ENCODE results near the gene SLC15A3.

Gene SLC15A3

DNA sequence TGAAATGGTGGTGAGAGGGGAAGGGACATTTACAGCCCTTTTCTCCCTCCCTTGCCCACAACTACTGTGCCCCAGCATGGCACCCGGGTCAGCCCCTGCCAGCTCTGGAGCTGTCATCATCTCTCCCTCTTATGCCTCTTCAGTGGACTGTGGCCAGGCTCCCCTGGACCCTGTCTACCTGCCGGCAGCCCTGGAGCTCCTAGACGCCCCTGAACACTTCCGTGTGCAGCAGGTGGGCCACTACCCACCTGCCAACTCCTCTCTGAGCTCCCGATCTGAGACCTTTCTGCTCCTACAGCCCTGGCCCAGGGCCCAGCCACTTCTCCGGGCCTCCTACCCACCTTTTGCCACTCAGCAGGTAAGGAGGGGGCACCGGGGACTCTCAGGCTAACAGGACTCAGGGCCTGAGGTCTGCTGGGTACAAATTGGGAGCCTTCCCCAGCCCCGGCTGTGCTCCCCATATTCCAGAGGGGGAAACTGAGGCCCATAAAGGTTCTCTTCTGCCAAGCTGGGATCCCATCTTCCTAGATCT is 24.8 kb downstream of the SLC15A3 start:
- no peak for DNase-seq

DNA sequence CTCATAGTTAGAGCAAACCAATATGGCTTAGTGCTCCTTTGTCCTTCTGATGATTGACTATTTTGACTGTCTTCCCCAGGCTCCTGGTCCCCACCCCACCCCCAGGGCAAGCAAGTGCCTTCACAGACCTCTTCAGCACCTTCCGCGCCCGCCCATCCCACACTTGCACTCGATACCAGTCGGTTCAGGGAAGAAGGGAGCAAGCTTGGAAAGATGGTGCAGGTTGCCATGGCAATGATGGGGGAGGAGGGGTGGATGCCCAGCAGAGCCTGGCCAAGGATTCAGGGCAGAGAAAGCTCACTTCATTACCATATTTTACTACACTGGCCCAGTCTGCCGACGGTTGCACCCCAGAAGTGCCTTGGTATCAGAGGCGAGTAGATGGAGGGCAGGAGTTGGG is 25.5 kb downstream of the SLC15A3 start:
- no peak for DNase-seq

DNA sequence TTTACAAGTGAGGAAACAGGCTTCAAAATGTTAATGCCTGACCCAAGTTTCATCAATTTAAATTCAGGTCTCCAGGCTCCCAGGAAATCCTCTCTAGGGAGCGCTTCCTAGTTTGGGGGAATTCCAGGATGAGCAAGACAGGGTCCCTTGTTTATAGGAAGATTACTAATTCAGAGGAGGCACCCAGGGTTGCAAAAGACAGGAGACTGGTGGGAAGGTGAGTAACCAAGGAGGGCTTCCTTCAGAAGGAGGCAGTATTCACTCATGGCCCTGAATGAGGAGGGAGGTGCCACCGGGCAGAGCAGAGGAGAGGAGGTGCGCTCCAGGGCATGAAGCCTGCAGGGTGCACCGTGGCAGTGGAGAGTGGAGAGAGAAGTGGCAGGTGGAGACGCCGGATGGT is 26.1 kb downstream of the SLC15A3 start:
- DNase-seq = no peak

DNA sequence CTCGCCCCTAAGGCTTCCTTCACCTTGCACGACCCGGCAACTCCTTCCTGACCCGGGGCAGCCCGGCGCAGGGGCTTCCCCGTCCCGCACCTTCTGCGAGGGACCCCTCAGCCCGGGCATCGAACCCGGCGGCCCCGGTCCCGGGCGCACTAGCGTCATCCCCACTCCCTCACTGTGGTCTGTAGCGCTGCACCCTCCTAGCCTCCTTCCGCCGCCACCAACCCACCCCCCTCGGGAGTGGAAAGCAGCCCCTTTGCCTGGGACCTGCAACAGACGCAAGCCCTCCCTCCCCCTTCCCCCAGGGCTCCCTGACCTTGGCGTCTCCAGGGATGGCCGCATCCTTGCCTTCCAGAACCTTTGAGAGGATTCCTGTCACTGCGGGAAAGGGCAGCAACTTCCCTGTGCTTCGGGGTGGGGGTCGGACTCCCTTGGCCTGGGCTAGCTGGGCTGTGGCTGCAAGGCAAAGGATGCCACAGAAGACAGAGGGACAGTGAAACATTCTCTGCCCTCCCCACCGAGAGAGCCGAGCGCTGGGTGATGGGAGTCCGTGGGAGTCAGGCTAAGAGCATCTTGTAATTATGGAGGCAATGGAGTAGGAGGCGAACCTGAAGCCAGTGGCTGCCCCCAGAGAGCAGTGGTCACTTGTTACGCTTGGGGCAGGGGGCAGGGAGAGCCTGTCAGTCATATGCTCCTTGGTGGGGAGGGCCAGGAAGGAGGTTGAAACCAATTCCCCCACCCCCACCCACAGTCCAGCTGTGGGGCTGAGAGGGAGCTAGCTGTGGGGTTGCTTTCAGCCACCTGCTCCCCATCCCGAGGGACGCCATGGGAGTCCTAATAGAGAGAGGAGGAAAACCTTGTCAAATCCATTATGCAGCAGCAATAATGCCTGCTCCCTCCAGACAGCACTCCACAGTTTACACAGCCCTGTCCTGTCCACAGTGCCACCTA is 26.8 kb downstream of the SLC15A3 start:
- DNase-seq = no peak

DNA sequence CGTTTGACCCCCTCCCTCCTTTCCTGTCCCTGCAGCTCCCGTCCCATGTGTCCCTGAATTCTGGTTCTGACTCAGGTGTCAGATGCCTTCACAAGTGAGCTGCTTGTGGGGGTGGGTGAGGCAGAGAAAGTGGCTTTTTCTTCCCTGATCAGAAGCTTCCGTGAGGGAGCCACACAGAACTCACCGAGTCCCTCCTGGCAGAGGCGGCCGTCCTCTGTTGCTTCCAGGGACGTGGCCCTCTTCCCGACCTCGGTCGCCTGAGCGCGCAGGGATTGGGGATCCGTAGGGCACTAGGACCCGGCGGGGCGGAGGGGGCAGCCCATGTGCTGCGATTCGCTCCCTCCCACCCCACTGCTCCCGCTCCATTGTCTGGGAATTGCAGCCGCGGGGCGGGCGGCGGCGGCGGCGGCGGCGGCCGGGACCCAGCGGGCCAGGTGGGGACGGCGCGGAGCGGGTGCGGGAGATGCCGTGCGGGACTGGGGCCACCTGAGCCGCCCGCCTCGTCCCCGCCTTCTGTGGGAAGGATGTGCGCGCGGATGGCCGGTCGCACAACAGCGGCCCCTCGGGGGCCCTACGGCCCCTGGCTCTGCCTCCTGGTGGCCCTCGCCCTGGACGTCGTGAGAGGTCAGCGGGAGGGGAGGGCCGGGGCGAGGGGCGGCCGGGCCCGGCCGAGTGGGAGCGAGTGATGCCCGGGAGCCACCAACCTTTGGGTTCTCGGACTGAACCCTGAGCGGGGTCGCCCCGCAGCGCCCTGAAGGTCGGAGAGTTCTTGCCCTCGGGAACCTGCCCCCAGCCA is 27.7 kb downstream of the SLC15A3 start, which contains the start of gene TMEM132A:
Gene TMEM132A (plus strand): TSS at position 351 of the 796 bp plus-strand sequence. CDS start 174 bp downstream, at position 525.
- peak; percentile 46 for DNase-seq

DNA sequence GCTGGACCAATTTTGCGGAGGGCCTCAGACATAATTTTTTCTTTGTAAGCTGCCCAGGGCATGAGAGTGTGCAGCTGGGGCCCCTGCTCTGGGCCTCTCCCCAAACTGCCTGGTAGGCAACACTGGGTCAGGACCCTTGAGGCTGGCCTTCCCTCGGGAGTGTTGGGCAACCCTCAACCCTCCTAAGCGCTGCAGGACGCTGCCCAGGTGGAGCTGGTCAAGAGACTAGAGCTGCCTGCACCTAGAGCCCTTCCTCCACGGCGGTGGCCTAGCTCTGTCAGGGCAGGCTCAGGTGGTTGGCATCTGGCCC is 28.2 kb downstream of the SLC15A3 start:
- DNase-seq = no peak

DNA sequence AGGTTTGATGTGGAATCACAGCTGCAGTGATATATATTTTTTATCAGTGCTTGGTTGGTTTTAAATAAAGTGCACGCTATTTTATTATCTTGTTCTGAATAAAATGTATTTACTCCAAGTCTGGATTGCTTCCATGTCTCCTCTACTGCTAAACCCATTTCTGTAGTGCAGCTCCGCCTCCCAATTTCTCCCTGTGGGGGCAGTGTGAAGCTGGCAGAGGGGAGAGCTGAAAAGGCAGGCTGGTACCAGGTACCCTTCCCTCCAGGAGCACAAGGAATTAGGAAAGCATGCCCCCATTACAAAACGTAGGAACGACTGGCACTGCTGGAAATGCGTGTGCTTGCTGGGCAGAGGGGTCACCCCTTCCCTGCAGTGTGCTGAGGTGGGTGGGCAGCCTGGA is 28.6 kb downstream of the SLC15A3 start:
- no peak for DNase-seq

DNA sequence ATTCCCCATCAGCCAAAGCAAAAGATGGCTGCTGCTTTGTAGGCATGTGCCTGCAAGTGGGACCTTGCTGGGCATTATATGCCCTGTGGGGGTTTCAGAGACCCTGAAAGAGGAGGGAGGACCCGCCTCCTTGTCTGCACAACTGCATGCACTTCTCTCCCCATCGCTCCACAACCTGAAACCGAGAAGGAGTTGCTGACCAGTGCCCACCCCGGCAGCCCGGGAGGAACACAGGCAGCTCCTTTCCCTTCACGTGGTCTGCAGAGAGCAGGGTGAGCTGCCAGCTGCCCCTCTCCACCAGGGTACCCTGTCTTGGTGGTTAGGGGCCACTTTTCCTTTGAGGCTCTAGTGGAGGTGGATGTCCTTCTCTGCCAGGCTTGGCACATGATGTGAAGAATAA is 29.1 kb downstream of the SLC15A3 start:
- DNase-seq = no peak

DNA sequence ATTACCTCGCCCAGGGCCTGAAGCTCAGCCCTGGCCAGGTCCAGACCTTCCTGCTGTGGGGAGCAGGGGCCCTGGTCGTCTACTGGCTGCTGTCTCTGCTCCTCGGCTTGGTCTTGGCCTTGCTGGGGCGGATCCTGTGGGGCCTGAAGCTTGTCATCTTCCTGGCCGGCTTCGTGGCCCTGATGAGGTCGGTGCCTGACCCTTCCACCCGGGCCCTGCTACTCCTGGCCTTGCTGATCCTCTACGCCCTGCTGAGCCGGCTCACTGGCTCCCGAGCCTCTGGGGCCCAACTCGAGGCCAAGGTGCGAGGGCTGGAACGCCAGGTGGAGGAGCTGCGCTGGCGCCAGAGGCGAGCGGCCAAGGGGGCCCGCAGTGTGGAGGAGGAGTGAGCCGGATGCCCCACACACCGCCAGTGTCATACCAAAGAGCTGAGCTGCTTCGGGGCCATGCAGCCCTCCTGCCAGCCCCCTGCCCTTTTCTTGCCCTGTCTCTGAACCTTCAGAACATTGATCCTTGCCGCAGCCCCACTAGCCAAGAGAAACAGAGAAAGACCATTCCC is 30.1 kb downstream of the SLC15A3 start:
- no peak for DNase-seq

DNA sequence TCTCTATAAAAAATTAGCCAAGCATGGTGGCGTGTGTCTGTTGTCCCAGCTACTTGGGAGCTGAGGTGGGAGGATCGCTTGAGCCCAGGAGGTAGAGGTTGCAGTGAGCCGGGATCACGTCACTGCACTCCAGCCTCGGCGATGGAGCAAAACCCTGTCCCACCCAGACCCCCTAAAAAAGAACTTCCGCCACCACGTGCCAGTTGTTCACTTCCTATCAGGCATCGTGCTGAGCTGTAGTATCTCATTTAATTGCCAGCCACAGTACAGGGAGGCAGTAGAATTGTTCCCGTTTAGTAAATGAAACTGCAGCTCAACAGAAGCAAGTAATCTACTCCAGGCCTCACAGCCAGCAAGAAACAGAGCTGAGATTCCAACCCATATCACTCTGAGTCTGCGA is 30.7 kb downstream of the SLC15A3 start:
- no peak for DNase-seq

DNA sequence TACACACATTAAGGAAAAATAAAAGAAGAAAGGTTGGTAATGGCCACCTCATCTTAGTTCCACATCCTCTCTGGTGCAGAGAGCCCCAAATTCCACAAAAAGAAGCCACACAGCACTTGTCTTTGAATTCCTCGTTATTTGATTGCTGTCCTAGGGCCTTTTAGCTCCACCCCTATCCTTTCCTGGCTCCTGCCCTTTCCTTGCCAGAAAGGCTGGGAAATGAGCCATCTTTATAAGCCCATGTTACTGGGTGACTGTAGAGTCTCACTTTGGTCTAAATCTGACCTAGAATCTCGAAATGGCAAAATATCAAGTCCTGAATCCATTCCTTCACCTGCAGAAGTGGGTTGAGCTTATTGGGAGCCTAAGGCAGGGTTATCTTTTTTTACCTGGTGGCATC is 32.0 kb downstream of the SLC15A3 start:
- DNase-seq = no peak

DNA sequence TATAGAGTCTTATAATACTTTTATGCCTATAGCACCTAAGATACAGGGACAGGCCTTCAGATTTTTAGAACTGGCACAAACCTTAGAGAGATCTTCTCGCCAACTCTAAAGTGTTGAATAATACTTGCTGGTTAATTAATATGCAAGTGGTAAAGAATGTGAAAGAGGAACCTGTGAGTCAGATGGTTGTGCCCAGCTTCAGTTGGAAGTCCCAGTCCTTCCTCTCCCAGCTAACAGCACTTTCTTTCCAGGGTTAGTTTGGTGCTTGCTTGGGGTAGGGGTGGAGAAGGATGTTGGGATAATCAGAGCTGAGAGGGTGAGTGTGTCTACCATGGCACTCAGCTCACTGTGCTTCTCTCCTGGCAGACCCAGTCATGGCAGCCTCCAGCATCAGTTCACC is 32.7 kb downstream of the SLC15A3 start:
- DNase-seq = no peak

DNA sequence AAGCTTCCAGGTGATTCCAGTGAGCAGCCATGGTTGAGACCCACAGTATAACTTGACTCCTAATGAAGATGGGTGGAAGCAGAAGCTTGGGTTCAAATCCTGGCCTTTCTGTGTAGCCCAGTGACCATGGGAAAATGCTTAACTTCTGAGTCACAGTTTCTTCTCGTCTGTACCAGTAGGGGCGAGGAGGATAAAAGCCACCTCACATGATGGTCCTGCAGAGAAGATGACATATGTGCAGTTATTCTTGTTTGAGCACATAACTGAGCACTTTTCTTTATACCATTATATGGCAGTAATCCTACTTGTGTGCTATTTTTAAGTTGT is 33.1 kb downstream of the SLC15A3 start:
- DNase-seq = no peak

DNA sequence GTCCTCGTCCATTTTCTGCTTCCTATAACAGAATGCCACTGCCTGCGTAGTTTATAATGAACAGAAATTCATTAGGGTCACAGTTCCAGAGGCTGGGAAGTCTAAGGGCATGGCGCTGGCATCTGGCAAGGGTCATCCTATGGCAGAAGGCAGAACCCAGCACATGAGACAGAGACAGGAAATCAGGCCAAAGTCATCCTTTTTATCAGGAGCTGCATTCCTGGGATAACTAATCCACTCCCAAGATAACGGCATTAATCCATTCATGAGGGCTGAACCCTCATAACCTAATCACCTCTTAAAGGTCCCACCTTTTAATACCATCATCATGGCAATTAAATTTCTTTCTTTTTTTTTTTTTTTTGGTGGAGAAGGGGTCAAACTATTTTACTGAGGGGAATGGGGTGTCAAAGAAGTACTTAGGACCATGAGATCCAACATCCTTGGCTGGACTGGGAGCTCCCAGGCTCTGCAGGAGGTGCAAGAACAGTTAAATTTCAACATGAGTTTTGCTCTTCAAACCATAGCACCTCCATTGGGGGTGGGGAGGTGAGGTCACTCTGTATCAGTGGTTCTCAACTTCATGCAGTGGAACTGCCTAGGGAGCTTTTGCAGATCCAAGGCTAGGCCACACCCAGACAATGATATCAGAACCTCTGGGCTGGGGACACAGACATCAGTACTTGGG is 33.6 kb downstream of the SLC15A3 start:
- DNase-seq = no peak

DNA sequence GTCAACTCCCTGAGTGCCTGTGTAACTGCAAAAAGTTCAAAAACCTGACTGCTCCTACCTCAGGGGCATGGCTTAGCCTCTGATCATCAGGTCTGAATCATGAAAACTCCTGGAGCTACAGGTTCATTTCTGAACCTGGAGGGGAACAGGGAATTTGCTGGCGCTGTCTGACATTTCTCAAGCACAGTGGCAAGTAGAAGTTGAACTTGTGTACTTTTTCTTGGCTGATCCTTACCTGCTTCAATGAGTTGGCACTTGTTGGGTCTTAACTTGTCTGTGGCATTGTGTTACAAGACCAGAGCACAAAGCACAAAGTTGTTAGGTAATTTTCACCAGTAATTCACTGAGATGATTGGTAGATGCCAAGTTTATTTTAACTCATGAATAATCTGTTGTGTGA is 34.7 kb downstream of the SLC15A3 start:
- DNase-seq = no peak

DNA sequence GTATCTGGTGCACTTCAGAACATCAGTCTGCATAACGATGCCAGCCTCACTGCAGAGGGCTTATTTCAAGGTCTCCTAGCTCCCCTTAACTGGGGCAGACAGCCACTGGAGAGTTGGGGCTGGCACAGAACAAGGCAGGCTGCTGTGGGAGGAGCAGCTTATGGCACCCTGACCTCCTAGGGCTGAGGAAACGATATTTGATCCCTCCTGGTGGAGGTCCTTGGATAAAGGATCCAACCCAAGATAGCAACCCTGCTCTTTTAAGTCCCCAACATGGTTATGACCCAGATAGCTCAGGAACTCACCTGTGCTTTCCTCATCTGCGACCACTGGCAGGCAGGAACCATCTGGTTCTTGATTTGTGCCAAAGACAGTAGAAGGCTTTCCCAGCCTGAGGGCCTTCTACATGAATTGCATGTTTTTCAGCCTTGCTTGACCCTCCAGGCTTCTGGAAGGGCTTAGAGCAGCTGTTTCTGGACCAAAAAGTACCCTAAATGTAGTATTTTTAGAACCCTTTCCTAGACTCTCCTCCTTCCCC is 35.2 kb downstream of the SLC15A3 start:
- no peak for DNase-seq

DNA sequence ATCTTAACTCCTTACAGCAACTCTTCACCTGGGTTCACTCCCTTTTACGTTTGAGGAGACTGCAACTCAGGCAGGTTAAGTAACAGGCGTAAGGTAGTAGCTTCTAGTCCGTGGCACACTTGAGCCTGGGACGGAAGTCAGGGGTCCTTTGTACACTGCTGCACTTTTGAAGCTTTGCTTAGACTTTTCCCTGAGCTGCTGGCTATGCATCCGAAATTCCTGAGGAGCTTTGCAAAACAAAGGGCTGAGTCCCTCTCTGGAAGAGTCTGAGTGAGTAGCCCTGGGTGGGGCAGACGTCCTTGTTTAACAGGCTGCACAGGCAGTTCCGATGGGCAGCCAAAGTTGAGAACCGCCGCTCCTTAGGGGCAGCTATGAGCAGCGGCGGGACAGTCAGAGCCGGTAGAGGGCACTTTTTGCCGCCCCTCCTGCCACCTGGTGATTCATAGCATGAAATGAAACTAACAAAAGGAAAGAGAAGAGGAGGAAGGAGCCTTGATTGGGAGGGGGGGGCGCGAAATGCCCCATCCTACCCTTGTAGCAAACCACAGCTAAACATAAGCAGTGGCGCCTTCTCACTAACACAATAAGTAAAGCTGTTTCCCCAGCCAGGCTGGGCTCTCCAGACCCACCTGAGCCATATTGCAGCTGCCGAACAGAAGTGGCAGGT is 36.6 kb downstream of the SLC15A3 start:
- DNase-seq = no peak

DNA sequence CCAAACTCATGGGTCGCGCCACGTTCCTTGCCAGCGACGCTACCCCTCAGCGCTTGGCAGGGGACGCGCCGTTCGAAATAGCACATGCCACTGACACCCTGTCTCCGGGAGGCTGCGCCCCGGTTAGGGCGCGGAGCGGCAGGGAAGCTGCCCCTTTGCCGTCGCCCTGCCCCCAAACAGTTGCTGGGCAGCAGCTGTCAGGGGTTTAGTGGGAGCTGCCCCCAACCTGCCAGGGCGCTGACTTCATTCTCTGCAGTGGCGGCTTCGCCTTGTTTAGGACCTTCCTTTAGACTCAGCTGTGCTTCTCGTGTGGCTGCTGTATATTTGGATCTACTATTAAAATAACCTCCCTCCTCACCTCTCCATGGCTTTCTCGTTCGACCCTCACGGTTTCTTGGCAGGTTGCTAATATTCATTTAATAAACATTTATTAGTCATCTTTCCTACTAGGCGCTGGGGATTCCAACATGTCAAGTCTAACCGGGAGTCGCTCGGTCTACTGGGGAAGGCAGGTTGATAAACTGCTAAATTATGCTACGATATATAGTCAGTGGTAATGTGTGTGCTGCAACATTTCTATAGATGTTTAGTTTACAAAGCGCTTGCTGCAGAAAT is 37.2 kb downstream of the SLC15A3 start:
- no peak for DNase-seq

DNA sequence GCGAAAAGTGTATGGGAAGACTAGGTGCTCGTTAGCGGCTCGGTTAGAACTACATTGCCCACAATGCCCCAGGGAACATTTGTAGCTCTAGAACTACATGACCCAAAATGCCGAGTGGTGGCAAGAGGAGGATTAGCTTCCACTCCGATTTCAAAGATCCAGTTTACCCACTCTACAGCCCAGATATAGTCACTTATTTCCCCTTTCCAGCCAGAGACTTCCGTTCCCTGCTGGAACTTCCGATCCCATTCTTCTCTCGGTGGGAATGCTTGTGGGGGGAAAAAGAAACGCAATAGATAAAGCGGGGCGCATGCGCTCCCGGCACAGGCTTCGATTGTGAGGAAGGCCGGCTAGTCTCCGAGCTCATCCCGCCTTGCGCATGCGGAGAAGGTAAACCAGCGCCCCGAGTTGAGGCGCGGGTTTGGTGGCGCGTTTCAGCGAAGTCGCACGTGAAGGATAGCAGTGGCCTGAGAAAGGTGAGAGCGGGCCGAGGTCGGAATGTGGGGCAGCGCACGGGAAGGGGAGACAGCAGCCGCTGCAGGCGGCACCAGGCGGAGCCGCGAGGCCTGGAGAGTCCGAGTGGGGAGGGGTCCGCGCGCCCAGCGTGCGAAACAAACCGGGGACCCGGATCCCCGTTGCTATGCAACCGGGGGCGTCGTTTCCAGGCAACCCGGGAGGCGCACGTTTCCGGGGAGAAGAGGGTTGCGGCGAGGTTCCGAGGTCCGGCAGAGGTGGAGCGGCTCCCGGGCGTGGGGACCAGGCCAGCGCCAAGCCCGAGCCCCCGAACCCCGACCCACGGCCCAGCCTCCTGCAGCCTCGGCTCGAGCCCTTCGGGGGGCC is 38.0 kb downstream of the SLC15A3 start, which contains the start of gene TMEM109:
Gene TMEM109 (plus strand): TSS at position 366 of the 840 bp plus-strand sequence. CDS start 5,536 bp downstream, outside the sequence.
- peak; percentile 89 for DNase-seq

DNA sequence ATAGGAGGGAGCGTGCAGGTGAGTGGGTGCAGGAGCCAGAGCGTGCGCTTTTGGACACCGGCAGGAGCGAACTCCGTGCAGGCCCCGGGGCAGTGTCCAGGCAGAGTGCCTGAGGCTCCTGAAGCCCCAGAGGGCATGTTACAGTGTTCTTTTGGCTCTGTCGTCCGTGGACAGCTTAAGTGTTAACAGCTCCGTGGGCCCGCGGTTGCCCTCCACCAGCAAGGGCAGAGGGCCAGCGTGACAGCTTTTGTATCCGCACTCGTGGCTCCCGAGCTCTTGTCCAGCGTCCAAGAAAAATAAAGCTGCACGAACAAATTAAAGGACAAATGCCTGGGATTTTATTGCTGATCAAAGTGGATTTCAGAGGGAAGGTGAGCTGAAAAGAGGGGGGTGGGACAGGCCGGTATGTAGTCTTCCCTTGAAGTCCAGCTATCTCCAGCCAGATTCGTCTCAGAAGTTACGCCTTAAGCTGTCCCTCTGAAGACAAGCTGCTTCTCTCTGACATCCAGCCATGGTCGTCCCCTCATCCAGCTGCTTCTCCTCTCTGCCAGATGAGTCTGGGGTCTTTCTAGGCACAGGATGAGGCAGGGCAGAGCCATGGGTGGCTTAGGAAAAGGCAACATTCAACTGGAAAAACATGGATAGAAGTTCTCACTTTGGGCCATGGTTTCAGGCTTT is 39.0 kb downstream of the SLC15A3 start:
- DNase-seq = no peak

Measured in NCI-H1694 (cell line).